GM13976 (cell line): Measurements from ENCODE around the gene SGCG.

Source experiments
- DNase-seq: peaks from one replicate; pipeline ENCODE4 v3.0.0; 2012; ENCODE audit warnings: low spot score
- in situ Hi-C: fragments of 300-500 bp; cut with MboI; formaldehyde crosslinking; loops from one replicate; pipeline ENCODE4 v1.12.0; 2022; ENCODE audit warnings: low sequenced_read_pairs, mixed read lengths, inconsistent platforms; ENCODE audit not compliant: unreplicated experiment
- TF ChIP-seq, protein P1 (sequence below): IDR thresholded peaks from 2 replicates; pipeline ENCODE4 v1.5.1; 2012; ENCODE audit warnings: borderline replicate concordance, mild to moderate bottlenecking; ENCODE audit not compliant: insufficient read depth; ENCODE audit errors: extremely low read depth, missing control alignments, control extremely low read depth

SGCG gene

DNA sequence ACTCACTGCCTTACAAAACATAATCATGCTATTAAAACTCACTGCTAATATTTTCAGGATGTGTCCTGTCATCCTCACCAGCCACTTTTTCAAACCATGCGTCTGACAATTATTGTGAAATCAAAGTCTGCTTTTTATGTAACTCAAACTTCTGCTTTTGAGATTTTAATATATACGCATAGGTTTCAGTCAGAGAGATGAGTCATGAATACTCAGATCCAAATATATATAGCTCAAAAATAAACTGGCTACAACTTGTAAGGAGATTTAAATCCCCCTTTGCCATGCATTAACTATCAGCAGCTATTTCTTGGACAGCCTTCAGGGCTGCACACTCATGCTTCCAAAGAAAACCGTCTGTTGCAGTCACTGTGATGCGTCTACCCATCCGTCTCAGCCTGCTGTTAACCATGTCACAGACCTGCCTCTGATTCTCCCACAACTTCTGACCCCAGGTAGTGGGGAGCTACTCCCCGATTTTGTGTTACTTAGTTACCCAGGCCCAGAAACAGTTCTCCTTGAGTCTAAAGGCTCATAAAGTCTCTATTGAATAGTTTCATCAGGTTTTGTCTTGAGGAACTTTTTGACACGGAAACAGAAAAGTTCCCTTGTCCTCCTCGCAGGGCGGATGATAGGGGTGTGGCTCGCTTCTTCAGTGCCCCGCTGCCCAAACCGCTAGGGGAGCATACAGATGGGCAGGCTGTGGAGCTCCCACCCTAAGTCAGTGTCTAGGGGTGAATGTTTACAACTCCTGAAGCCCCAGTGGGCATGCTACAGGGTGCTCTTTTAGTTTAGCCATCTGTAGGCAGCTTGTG lies 33.8 kb upstream of the SGCG start:
- TF ChIP-seq, protein P1, sequence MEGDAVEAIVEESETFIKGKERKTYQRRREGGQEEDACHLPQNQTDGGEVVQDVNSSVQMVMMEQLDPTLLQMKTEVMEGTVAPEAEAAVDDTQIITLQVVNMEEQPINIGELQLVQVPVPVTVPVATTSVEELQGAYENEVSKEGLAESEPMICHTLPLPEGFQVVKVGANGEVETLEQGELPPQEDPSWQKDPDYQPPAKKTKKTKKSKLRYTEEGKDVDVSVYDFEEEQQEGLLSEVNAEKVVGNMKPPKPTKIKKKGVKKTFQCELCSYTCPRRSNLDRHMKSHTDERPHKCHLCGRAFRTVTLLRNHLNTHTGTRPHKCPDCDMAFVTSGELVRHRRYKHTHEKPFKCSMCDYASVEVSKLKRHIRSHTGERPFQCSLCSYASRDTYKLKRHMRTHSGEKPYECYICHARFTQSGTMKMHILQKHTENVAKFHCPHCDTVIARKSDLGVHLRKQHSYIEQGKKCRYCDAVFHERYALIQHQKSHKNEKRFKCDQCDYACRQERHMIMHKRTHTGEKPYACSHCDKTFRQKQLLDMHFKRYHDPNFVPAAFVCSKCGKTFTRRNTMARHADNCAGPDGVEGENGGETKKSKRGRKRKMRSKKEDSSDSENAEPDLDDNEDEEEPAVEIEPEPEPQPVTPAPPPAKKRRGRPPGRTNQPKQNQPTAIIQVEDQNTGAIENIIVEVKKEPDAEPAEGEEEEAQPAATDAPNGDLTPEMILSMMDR, result no peak
- no peak for DNase-seq
- in situ Hi-C loops, result no loop called here

DNA sequence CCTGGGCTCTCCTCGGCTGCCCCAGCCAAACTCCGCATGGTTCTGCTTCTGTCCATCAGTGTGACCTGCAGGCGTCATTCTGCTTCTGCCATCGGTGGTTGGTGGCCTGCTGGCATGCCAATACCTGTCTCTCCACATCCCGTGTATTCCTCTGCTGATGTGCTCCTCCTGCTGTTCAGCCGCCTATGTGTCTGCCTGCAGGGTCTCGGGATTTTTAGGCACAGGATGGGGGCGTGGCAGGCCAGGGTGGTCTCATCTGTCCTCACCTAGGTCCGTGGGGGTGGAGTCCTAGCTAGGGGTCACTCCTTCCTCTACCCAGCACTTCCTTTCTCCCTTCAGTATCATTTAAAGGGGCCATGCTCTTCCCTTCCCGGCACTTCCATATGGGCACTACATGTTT lies 33.0 kb upstream of the SGCG start:
- in situ Hi-C loops, result no loop called here
- TF ChIP-seq, protein P1, result no peak
- no peak for DNase-seq

DNA sequence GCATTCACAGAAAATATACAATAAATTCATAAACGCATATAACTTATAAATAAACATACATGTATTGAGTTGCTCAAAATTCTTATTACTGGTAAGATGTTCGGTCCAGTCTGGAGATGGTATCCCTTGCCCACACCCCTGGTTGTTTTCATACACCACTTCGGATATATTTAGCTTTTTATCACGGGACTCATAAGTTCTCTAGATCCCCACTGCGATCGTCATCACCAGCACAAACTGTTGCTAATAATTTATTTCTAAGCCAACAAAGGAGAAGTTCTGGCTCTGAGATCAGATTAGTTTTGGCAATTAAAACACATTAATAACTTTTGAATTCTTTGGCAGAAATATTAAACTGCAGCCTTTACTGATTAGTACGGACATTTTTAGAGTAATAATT lies 23.0 kb upstream of the SGCG start:
- in situ Hi-C loops, result no loop called here
- TF ChIP-seq, protein P1, result no peak

DNA sequence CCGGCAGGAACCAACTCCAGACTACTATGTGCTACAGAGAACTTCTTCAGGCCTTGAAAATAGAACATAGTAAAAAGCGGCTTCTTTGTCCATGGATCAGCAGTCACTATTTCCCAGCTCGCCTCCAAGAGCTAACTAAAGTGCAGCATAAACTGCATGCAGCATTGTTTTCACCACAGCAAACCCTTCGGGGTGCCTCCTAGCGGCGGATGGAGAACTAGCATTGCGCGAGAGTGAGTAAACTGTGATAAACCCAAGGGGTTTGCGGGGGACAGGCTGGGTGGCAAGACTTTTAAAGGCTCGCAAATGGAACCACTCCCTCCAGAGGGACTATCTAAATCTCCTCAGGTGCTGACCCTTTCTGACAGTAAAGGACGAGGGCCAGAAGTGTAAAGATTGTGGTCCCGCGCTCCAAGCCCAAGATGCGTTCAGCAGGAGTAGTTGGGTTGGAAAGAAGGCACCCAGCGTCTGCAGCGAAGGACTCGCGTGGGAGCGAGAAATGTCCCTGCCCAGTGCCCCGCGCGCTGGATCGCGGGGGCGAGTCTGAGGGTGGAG lies 21.5 kb upstream of the SGCG start:
- DNase-seq, result peak; percentile 55
- in situ Hi-C loops, result no loop called here
- TF ChIP-seq, protein P1, result peak; percentile 35

More for the DNA sequence above, 23.0 kb upstream of the SGCG start:
- no peak for DNase-seq

DNA sequence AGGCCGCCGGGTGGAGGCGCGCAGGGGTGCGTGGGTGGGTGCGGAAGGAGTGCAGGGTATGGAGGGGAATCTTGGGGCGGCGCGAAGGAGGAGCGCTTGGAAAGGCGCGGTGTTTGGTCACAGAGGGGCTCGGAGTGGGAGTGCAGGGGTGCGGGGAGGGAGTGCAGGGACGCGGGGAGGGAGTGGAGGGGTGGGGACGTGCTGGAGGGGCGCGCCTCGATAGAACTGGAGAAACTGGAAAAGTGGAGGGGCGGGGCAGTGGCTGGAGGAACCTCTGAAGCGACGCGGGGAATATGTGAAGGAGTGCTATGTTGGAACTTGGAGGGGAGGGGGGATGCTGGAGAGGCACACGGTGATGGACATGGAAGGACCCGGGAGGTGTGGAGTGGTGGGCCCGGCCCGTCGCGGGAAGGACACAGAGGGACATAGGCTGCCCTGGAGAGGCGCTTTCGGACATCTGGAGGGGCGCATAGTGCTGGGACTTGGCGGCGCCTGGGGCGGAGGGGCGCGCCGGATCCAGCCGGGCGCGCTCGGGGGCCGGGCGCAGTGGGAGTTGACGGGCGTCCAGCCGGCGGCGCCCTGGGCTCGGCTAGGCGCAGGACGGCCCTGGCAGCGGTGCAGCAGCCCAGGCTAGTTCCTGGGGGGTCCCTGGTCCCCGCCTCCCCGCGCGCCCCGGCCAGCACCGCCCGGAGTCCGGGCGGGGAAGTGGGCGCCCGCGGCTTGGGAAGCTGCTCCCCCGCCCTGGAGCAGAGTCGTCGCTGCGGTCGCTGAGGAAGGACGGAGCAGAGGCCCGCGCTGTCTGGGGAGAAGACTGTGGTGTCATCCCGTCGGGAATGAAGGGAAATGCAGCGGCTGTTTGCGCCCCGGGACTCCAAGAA lies 20.8 kb upstream of the SGCG start:
- DNase-seq, result peak; percentile 42
- in situ Hi-C loops, result no loop called here
- TF ChIP-seq, protein P1, result no peak

DNA sequence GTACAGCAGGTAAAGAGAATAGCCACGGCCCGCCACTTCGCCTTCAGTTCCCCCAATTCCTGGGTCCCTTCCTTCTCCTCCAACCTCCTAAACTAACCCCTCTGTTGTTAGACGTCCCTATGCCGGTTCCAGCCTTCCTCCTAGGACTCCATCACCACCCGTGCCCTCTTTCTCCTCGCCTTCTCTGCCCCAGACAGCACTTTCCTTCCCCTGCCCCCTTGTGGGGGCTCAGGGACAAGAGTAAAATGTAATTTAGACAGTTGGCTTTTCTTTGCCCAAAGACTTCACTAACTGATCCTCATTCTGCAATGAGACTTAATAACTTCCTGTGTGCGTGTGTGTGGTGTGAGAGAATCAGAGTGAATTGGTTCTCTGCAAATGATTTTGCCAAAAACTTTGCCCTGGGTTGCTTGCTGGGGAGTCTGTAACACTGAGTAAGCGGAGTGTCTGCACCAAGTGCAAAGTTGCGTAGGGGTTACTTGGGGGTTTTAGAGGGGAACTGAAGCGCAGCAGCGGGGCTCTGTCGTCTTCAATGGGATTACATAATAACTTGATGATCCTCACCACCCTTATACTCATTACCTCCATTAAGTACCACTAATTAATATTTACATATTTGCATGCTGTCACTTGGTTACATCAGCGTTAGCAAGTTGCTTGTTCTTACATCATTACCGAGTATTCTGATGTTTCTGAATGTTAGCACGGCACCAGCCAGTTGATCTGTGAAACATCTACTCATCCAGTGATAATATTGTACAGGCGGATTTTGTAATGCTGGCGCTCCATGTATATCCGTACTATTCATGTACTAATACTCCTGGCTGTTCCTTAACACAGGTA lies 19.9 kb upstream of the SGCG start:
- in situ Hi-C loops, result no loop called here
- DNase-seq, result no peak
- TF ChIP-seq, protein P1, result no peak
